T-helper 17 cell (primary cell): ENCODE data around the gene TLK1. TPM values are rescaled to one million over a fixed set of nuclear protein-coding genes. Genes with fewer than 3 reads are reported as not detected.

ENCODE experiments used
- total RNA-seq, 4 donors: library from RNA in 2 of 4; stranded (reverse) in 2 of 4; gene quantifications; one replicate each; pipeline ENCODE4 v1.2.3 and lab custom pipeline; 2022 to 2026

The TLK1 gene
- total RNA-seq, 2 donors from 2014 or later = 147 to 193 TPM

Other genes with a start within 250 kb of the TLK1 start
- 10 to 100 TPM; 80.5 to 89.4 TPM for gene GORASP2, start 231.6 kb downstream of the TLK1 start, total RNA-seq